IPS-18c (cell line): ENCODE data around the gene SLC1A1.

ENCODE experiments used
- H3K4me3 ChIP-seq: 2 replicates; pipeline ENCODE4 v1.7.0; 2013; ENCODE audit warnings: low read depth, mild to moderate bottlenecking, low read length, moderate library complexity; ENCODE audit not compliant: insufficient read depth
- H3K9me3 ChIP-seq: one replicate; pipeline ENCODE4 v1.6.1; 2013; ENCODE audit warnings: mild to moderate bottlenecking, low read length, moderate library complexity; ENCODE audit not compliant: control insufficient read depth, insufficient read depth

The SLC1A1 gene

GRCh38 chr9:4559261-4560182, 69.3 kb downstream of the SLC1A1 start:
- Histone ChIP-seq H3K4me3 (no peak overlapping the region), H3K9me3 (no peaks in the 10 kb centered on the region)

GRCh38 chr9:4563105-4563504, 72.8 kb downstream of the SLC1A1 start:
- H3K9me3 ChIP-seq: no peaks in the 10 kb centered on the region
- no peak overlapping the region for H3K4me3 ChIP-seq

- Histone ChIP-seq H3K4me3 (no peak overlapping the region), H3K9me3 (no peaks in the 10 kb centered on the region)
Observed at GRCh38 chr9:4566806-4567205, 76.5 kb downstream of the SLC1A1 start.

GRCh38 chr9:4567601-4568000, 77.3 kb downstream of the SLC1A1 start:
- H3K4me3 ChIP-seq: no peak overlapping the region
- H3K9me3 ChIP-seq: no peaks in the 10 kb centered on the region

- Histone ChIP-seq H3K9me3 (no peaks in the 10 kb centered on the region), H3K4me3 (no peak overlapping the region)
Observed at GRCh38 chr9:4569101-4569500, 78.8 kb downstream of the SLC1A1 start.

- Histone ChIP-seq H3K9me3 (no peaks in the 10 kb centered on the region), H3K4me3 (no peak overlapping the region)
Observed at GRCh38 chr9:4572184-4572826, 82.0 kb downstream of the SLC1A1 start.

GRCh38 chr9:4573176-4573575, 82.9 kb downstream of the SLC1A1 start:
- Histone ChIP-seq H3K9me3 (no peaks in the 10 kb centered on the region), H3K4me3 (no peak overlapping the region)

- Histone ChIP-seq H3K4me3 (no peak overlapping the region), H3K9me3 (no peaks in the 10 kb centered on the region)
Observed at GRCh38 chr9:4573634-4574389, 83.5 kb downstream of the SLC1A1 start.

GRCh38 chr9:4574657-4575243, 84.5 kb downstream of the SLC1A1 start:
- Histone ChIP-seq H3K4me3 (no peak overlapping the region), H3K9me3 (no peaks in the 10 kb centered on the region)

GRCh38 chr9:4575997-4576396, 85.7 kb downstream of the SLC1A1 start:
- Histone ChIP-seq H3K9me3 (no peaks in the 10 kb centered on the region), H3K4me3 (no peak overlapping the region)

GRCh38 chr9:4576448-4576847, 86.2 kb downstream of the SLC1A1 start:
- H3K4me3 ChIP-seq: no peak overlapping the region
- H3K9me3 ChIP-seq: no peaks in the 10 kb centered on the region

- H3K4me3 ChIP-seq: no peak overlapping the region
- H3K9me3 ChIP-seq: no peaks in the 10 kb centered on the region
Observed at GRCh38 chr9:4579001-4579400, 88.7 kb downstream of the SLC1A1 start.

GRCh38 chr9:4581035-4581760, 90.9 kb downstream of the SLC1A1 start:
- H3K9me3 ChIP-seq: no peaks in the 10 kb centered on the region
- H3K4me3 ChIP-seq: no peak overlapping the region

GRCh38 chr9:4581861-4582565, 91.7 kb downstream of the SLC1A1 start:
- H3K4me3 ChIP-seq: no peak overlapping the region

GRCh38 chr9:4583001-4583400, 92.7 kb downstream of the SLC1A1 start:
- no peaks in the 10 kb centered on the region for H3K9me3 ChIP-seq
- H3K4me3 ChIP-seq: no peak overlapping the region

More at GRCh38 chr9:4581861-4582565, 91.7 kb downstream of the SLC1A1 start:
- no peaks in the 10 kb centered on the region for H3K9me3 ChIP-seq

- Histone ChIP-seq H3K9me3 (no peaks in the 10 kb centered on the region), H3K4me3 (no peak overlapping the region)
Observed at GRCh38 chr9:4584636-4585035, 94.4 kb downstream of the SLC1A1 start.
